IMR-90 (cell line): Measurements from ENCODE around the gene USP17L25.
"Not testable (repeated sequence)": the region's sequence is repeated elsewhere in the genome, so short reads cannot be mapped to it uniquely, and the experiment has no call there.

ENCODE experiments used
- CEBPB ChIP-seq: IDR thresholded peaks from 2 replicates; pipeline ENCODE4 v1.6.1; 2012; ENCODE audit warnings: low read depth, low read length, improper control_type of control experiment
- CHD1 ChIP-seq: IDR thresholded peaks from 2 replicates; pipeline ENCODE4 v1.6.1; 2012; ENCODE audit warnings: low read depth, low read length, improper control_type of control experiment
- FOS ChIP-seq: fragments of 150-350 bp; IDR thresholded peaks from 2 replicates; pipeline ENCODE4 v1.6.1; 2016; ENCODE audit warnings: low read depth, low read length
- MAFK ChIP-seq: IDR thresholded peaks from 2 replicates; pipeline ENCODE4 v1.6.1; 2012; ENCODE audit warnings: low read depth, low read length, improper control_type of control experiment
- MAZ ChIP-seq: IDR thresholded peaks from 2 replicates; pipeline ENCODE4 v1.6.1; 2012; ENCODE audit warnings: low read depth, mild to moderate bottlenecking, low read length, improper control_type of control experiment, moderate library complexity, borderline replicate concordance
- MXI1 ChIP-seq: IDR thresholded peaks from 2 replicates; pipeline ENCODE4 v1.6.1; 2012; ENCODE audit warnings: low read depth, mild to moderate bottlenecking, low read length, moderate library complexity, borderline replicate concordance
- NFE2L2 ChIP-seq: fragments of 150-350 bp; IDR thresholded peaks from 2 replicates; pipeline ENCODE4 v1.6.1; 2016; ENCODE audit warnings: low read depth, mild to moderate bottlenecking, low read length
- POLR2A ChIP-seq: IDR thresholded peaks from 2 replicates; pipeline ENCODE4 v1.6.1; 2012; ENCODE audit warnings: mild to moderate bottlenecking, low read depth, low read length
- RAD21 ChIP-seq: IDR thresholded peaks from 2 replicates; pipeline ENCODE4 v1.6.1; 2012; ENCODE audit warnings: low read length, improper control_type of control experiment
- RCOR1 ChIP-seq: IDR thresholded peaks from 2 replicates; pipeline ENCODE4 v1.6.1; 2012; ENCODE audit warnings: mild to moderate bottlenecking, low read length, improper control_type of control experiment; ENCODE audit not compliant: insufficient replicate concordance
- RFX5 ChIP-seq: IDR thresholded peaks from 2 replicates; pipeline ENCODE4 v1.8.0; 2012; ENCODE audit warnings: low read depth, mild to moderate bottlenecking, low read length, moderate library complexity
- SMC3 ChIP-seq: fragments of 150-350 bp; IDR thresholded peaks from 2 replicates; pipeline ENCODE4 v1.6.1; 2016; ENCODE audit warnings: low read depth, mild to moderate bottlenecking, antibody characterized with exemption, low read length, moderate library complexity
- TF ChIP-seq, protein P1 (sequence below): conservative IDR thresholded peaks from 2 replicates; pipeline ENCODE4 v1.5.1; 2012; ENCODE audit warnings: mild to moderate bottlenecking, low read depth, low read length, improper control_type of control experiment
- TF ChIP-seq, protein P2 (sequence below): fragments of 150-350 bp; IDR thresholded peaks from 2 replicates; pipeline ENCODE4 v1.6.1; 2017; ENCODE audit warnings: mild to moderate bottlenecking, antibody characterized with exemption, low read length, low read depth

DNA sequence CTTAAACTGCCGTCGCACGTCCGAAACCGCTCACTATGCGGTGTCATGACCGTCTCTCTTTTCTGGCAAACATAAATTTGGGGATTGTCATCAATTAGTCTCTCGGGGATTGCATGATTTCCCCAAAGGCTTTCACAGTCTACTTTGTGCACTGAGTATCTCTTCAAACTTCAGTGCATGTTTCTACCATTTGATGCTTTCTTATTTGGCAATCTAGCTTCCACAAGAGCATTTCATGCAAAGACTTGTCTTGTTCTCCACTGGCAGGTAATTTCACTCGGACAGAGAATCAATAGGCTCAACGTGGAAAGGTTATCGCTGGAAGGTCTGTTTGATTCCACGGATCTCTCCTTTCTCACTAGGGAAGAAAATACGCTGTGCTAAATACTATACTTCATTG lies 5.5 kb upstream of the USP17L25 start:
- TF ChIP-seq POLR2A, CEBPB, MAZ, MAFK, NFE2L2, RAD21, SMC3, CHD1, RFX5, MXI1, RCOR1, FOS: not testable (repeated sequence)
- TF ChIP-seq, protein P1, sequence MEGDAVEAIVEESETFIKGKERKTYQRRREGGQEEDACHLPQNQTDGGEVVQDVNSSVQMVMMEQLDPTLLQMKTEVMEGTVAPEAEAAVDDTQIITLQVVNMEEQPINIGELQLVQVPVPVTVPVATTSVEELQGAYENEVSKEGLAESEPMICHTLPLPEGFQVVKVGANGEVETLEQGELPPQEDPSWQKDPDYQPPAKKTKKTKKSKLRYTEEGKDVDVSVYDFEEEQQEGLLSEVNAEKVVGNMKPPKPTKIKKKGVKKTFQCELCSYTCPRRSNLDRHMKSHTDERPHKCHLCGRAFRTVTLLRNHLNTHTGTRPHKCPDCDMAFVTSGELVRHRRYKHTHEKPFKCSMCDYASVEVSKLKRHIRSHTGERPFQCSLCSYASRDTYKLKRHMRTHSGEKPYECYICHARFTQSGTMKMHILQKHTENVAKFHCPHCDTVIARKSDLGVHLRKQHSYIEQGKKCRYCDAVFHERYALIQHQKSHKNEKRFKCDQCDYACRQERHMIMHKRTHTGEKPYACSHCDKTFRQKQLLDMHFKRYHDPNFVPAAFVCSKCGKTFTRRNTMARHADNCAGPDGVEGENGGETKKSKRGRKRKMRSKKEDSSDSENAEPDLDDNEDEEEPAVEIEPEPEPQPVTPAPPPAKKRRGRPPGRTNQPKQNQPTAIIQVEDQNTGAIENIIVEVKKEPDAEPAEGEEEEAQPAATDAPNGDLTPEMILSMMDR, result not testable (repeated sequence)
- TF ChIP-seq, protein P2, sequence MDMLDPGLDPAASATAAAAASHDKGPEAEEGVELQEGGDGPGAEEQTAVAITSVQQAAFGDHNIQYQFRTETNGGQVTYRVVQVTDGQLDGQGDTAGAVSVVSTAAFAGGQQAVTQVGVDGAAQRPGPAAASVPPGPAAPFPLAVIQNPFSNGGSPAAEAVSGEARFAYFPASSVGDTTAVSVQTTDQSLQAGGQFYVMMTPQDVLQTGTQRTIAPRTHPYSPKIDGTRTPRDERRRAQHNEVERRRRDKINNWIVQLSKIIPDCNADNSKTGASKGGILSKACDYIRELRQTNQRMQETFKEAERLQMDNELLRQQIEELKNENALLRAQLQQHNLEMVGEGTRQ, result not testable (repeated sequence)
